ENCODE results near the gene SIGLEC15.

SIGLEC15 gene

DNA sequence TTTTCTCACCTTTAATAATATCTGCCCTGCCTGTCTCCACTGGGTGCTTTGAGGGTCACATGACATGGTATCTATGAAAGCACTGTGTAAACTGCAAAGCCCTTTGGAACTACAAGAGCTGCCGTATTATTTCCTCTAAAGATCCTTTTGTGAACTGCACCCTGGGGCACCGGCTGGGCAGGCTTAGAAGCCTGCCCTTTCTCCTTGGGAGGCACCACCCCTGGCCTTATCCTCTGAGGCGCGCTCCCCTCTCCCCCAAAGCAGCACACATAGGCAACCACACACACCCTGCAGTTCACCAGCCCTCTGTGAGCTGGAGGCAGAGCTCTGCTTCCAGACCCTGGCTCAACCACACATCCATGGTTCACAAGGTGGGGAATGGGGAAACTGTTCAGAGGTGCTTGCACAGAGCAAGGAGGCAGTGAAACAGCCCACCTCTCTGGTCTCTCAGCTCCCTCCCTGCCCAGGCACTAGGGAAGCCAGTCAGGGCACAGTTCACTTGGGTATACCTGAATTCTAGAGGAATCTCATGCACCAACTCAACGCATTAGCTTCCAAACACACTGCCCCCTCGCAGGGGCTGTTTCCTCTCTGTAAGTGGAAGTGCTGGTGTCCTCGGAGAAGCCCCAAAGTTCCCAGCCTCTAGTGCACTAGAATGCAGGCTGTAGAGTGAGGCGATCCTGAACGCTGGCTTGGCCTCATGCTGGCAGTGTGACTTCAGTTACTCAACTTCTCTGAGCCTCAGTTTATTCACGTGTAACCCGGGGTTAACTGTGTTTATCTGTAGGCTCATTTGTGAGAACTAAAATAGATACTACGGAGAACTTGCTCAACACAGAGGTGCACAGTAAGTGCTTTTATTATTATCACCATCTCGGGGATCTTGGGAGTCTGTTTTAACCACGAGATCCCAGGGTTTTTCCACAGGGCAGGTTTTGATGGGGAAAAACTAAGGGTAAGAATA lies 11.0 kb downstream of the SIGLEC15 start:
- WGBS = 61% methylated on average over 14 of the region's 14 CpGs
- Histone ChIP-seq H3K9ac (ENCODE audit: low read depth, low read length) (no peak overlapping the region), H3K4me1 (ENCODE audit: insufficient read depth, low read length) (0 out of 2 replicates have a peak, but pooled peaks cover 10% of the 10 kb centered on the region), H3K36me3 (ENCODE audit: insufficient read depth, low read length) (no peaks in the 10 kb centered on the region), H3K9me3 (ENCODE audit: insufficient read depth, low read depth, low read length) (no peaks in the 10 kb centered on the region), H3K27ac (ENCODE audit: low read depth, low read length) (no peak overlapping the region), H3K4me3 (ENCODE audit: low read length) (peak overlapping the region; percentile 53; the same call in 1 of the 2 replicates), H3K27me3 (ENCODE audit: insufficient read depth, low read length) (peaks cover 47% of the 10 kb centered on the region)

GRCh38 chr18:45837283-45838070 lies 12.0 kb downstream of the SIGLEC15 start:
- H3K36me3 ChIP-seq (ENCODE audit: insufficient read depth, low read length) = no peaks in the 10 kb centered on the region
- no peak overlapping the region for H3K27ac ChIP-seq (ENCODE audit: low read depth, low read length)
- peak overlapping the region; percentile 53 for H3K4me3 ChIP-seq (ENCODE audit: low read length)
- H3K27me3 ChIP-seq (ENCODE audit: insufficient read depth, low read length) = peaks cover 47% of the 10 kb centered on the region
- WGBS = 7% methylated on average over 84 of the region's 84 CpGs
- peak overlapping the region; percentile 28; the same call in 1 of the 2 replicates for H3K9ac ChIP-seq (ENCODE audit: low read depth, low read length)
- H3K9me3 ChIP-seq (ENCODE audit: insufficient read depth, low read depth, low read length) = no peaks in the 10 kb centered on the region
- 0 out of 2 replicates have a peak, but pooled peaks cover 10% of the 10 kb centered on the region for H3K4me1 ChIP-seq (ENCODE audit: insufficient read depth, low read length)

GRCh38 chr18:45838302-45839070 lies 13.0 kb downstream of the SIGLEC15 start:
- H3K4me3 ChIP-seq (ENCODE audit: low read length) = no peak overlapping the region
- H3K27me3 ChIP-seq (ENCODE audit: insufficient read depth, low read length) = peaks cover 47% of the 10 kb centered on the region
- 94% methylated on average over 53 of the region's 53 CpGs for WGBS
- H3K9ac ChIP-seq (ENCODE audit: low read depth, low read length) = no peak overlapping the region
- no peak overlapping the region for H3K27ac ChIP-seq (ENCODE audit: low read depth, low read length)
- H3K9me3 ChIP-seq (ENCODE audit: insufficient read depth, low read depth, low read length) = no peaks in the 10 kb centered on the region
- H3K4me1 ChIP-seq (ENCODE audit: insufficient read depth, low read length) = 0 out of 2 replicates have a peak, but pooled peaks cover 10% of the 10 kb centered on the region
- no peaks in the 10 kb centered on the region for H3K36me3 ChIP-seq (ENCODE audit: insufficient read depth, low read length)

DNA sequence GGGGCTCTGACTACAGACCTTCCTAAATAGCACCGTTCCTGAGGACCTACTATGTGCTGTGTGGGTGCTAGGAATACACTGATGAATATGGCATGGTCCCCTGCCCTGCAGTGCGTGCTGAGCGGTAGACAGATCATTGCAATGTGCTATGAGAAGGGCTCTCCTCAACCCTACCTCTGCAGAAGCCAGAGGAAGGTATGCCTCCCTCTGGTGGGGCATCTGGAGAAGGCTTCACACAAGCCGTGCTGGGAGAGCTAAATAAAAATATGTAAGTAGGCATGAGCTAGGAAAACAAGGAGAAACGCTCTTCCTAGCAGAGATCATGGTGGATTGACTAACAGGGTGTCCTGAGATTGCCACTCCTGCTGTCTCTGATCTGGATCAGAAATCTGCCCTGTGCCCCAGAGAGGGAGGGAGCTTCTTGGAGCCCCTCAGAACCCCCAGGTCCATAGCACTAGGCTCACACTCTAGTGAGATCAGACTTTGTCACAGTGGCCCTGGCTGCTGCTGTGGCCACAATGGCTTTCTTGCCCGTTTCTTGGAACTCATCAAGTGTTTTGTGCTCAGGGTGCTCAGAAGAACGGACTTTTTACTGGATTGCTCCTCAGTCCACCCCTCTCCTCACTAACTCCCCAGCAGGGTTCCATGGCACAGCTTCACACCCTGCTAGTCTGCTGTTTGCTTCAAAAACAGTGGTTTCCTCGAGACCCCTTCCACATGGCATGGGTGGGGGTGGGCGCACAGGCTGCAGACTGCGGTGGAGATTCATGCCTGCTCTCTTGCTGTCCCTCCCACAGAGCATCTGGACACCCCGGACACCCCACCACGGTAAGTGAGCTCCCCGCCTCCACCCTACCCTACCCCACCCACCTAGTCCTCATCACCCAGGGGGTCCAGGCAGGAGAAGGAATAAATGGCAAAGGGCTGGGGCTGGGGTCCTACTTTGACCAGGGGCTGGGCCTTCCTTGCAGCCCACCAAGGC lies 14.2 kb downstream of the SIGLEC15 start:
- Histone ChIP-seq H3K4me3 (ENCODE audit: low read length) (no peak overlapping the region), H3K36me3 (ENCODE audit: insufficient read depth, low read length) (no peaks in the 10 kb centered on the region), H3K4me1 (ENCODE audit: insufficient read depth, low read length) (0 out of 2 replicates have a peak, but pooled peaks cover 10% of the 10 kb centered on the region), H3K9me3 (ENCODE audit: insufficient read depth, low read depth, low read length) (no peaks in the 10 kb centered on the region), H3K9ac (ENCODE audit: low read depth, low read length) (no peak overlapping the region), H3K27me3 (ENCODE audit: insufficient read depth, low read length) (peaks cover 47% of the 10 kb centered on the region), H3K27ac (ENCODE audit: low read depth, low read length) (no peak overlapping the region)
- WGBS = 83% methylated on average over 11 of the region's 13 CpGs

DNA sequence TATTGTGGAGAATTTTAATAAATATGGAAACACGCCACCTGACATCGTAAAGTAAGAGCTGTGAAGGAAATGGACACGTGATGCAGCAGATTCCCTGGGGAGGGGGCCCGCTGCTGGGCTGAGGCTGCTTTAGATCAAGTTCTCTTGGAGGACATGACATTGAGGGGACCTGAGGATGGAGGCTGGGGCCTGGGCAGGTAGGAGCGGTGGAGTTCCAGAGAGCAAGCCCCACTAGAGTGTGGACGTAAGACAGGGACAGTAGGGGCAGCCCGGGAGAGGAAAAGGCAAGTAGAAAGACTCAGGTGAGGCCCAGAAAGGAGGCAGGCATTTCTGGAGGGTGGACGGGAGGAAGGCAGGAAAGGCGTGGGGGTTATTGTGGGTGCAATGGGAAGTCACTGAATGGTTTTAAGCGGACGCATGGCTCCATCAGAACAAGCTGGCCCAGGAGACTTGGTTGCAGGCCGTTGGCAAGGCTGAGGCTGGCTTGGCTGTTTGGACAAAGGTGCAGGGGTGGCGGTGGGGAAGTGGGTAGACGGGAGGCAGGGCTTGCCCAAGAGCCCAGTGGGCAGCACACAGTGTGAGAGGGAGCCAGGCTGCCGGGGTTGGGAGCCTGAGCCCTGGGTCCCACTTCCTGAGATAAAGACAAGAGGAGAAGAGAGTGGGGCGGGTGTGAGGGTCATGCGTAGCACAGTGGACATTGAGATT lies 15.7 kb downstream of the SIGLEC15 start:
- 86% methylated on average over 17 of the region's 17 CpGs for whole genome bisulfite sequencing

DNA sequence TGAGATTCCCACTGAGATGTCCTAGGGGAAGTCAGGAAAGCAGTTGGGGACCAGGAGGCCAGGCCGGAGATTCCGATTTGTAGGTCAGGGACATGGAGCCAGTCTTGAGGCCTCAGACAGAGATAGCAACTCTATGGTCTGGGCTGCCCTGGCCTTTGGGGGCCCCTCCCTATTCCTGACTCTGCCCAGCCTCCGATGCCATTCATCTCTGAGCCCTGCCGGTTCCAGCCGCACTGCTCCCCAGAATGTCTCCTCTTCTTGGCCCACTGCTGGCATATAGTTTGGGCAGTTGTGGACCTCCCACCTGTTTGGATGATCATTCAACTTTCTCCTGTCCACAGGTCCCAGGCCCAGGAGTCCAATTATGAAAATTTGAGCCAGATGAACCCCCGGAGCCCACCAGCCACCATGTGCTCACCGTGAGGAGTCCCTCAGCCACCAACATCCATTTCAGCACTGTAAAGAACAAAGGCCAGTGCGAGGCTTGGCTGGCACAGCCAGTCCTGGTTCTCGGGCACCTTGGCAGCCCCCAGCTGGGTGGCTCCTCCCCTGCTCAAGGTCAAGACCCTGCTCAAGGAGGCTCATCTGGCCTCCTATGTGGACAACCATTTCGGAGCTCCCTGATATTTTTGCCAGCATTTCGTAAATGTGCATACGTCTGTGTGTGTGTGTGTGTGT lies 16.4 kb downstream of the SIGLEC15 start:
- WGBS = 94% methylated on average over 12 of the region's 12 CpGs
- no peak overlapping the region for H3K27ac ChIP-seq (ENCODE audit: low read depth, low read length)

More for the DNA sequence above, 15.7 kb downstream of the SIGLEC15 start:
- no peak overlapping the region for H3K4me3 ChIP-seq (ENCODE audit: low read length)
- no peak overlapping the region for H3K27ac ChIP-seq (ENCODE audit: low read depth, low read length)
- H3K4me1 ChIP-seq (ENCODE audit: insufficient read depth, low read length) = 0 out of 2 replicates have a peak, but pooled peaks cover 10% of the 10 kb centered on the region
- no peaks in the 10 kb centered on the region for H3K9me3 ChIP-seq (ENCODE audit: insufficient read depth, low read depth, low read length)
- peaks cover 34% of the 10 kb centered on the region for H3K27me3 ChIP-seq (ENCODE audit: insufficient read depth, low read length)
- no peak overlapping the region for H3K9ac ChIP-seq (ENCODE audit: low read depth, low read length)
- no peaks in the 10 kb centered on the region for H3K36me3 ChIP-seq (ENCODE audit: insufficient read depth, low read length)

DNA sequence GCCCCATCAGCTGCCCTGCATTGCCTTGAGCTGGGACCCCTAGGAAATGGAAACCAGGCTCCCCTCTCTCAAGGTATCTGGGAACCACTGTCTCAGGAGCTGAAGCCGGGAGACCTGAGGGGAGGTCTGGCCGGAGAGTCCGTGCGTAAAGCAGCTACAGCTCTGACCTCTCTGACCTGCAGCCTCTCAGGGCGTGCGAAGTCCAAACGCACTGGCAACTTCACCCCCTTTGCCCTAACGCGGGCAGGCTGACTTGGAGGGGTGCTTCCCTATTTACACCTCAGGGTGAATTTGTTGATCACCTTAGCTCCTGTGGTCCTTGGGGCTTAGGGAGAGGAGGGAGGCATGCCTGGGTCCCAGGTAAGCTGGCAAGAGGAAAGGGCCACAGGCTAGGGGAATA lies 17.5 kb downstream of the SIGLEC15 start:
- H3K27me3 ChIP-seq (ENCODE audit: insufficient read depth, low read length) = peaks cover 16% of the 10 kb centered on the region
- H3K9me3 ChIP-seq (ENCODE audit: insufficient read depth, low read depth, low read length) = no peaks in the 10 kb centered on the region
- no peaks in the 10 kb centered on the region for H3K36me3 ChIP-seq (ENCODE audit: insufficient read depth, low read length)
- WGBS = 91% methylated on average over 9 of the region's 9 CpGs
- H3K9ac ChIP-seq (ENCODE audit: low read depth, low read length) = no peak overlapping the region
- no peak overlapping the region for H3K27ac ChIP-seq (ENCODE audit: low read depth, low read length)
- H3K4me3 ChIP-seq (ENCODE audit: low read length) = no peak overlapping the region
- 0 out of 2 replicates have a peak, but pooled peaks cover under 1% of the 10 kb centered on the region for H3K4me1 ChIP-seq (ENCODE audit: insufficient read depth, low read length)

More for the DNA sequence above, 16.4 kb downstream of the SIGLEC15 start:
- no peaks in the 10 kb centered on the region for H3K36me3 ChIP-seq (ENCODE audit: insufficient read depth, low read length)
- 0 out of 2 replicates have a peak, but pooled peaks cover 4% of the 10 kb centered on the region for H3K4me1 ChIP-seq (ENCODE audit: insufficient read depth, low read length)
- H3K9me3 ChIP-seq (ENCODE audit: insufficient read depth, low read depth, low read length) = no peaks in the 10 kb centered on the region
- no peak overlapping the region for H3K4me3 ChIP-seq (ENCODE audit: low read length)
- H3K27me3 ChIP-seq (ENCODE audit: insufficient read depth, low read length) = peaks cover 27% of the 10 kb centered on the region
- no peak overlapping the region for H3K9ac ChIP-seq (ENCODE audit: low read depth, low read length)

DNA sequence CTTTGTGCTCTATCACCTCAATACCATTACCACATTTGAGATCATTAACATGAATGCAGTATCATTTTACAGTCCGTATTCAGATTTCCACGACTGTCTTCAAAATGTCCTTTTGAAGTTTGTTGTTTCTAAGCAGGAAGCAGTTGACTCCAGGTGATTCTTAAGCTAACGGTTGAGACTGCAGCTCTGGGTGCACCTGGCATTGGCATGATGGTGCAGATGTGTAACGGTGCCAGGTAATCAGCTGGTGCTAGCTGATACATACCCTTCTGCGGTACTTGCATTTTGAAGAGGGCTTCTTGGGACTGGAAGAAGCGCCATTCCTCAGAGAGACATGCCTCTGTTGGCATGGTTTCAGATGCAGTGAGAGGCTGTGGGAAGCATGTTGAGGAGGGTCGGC lies 19.5 kb downstream of the SIGLEC15 start:
- H3K36me3 ChIP-seq (ENCODE audit: insufficient read depth, low read length) = no peaks in the 10 kb centered on the region; the same call in 1 of the 2 replicates
- no peak overlapping the region for H3K27ac ChIP-seq (ENCODE audit: low read depth, low read length)
- no peaks in the 10 kb centered on the region for H3K27me3 ChIP-seq (ENCODE audit: insufficient read depth, low read length)
- no peak overlapping the region for H3K9ac ChIP-seq (ENCODE audit: low read depth, low read length)
- H3K4me1 ChIP-seq (ENCODE audit: insufficient read depth, low read length) = no peaks in the 10 kb centered on the region
- H3K4me3 ChIP-seq (ENCODE audit: low read length) = no peak overlapping the region
- WGBS = 96% methylated on average over 7 of the region's 7 CpGs
- H3K9me3 ChIP-seq (ENCODE audit: insufficient read depth, low read depth, low read length) = no peaks in the 10 kb centered on the region

DNA sequence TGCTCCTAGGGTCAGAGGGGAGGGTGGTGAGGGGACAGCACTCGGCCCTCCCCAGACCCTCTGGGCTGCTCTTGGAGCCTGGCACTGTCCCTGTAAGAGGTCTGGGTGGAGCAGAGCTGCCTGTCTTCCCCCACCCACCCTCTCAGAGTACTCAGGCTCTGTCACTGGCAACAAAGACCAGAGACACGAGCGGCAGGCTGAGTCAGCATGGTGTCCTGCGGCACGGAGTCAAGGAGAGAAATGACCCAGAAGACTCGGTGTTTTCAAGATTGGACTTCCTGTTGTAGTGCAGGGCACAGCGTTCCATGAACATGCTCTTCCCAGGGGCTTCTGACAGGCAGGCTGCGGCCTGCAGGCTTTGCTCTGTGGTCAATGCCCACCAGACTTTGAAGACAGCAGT lies 19.9 kb downstream of the SIGLEC15 start:
- Histone ChIP-seq H3K9ac (ENCODE audit: low read depth, low read length) (no peak overlapping the region), H3K27ac (ENCODE audit: low read depth, low read length) (no peak overlapping the region), H3K9me3 (ENCODE audit: insufficient read depth, low read depth, low read length) (no peaks in the 10 kb centered on the region), H3K4me3 (ENCODE audit: low read length) (no peak overlapping the region), H3K36me3 (ENCODE audit: insufficient read depth, low read length) (no peaks in the 10 kb centered on the region; the same call in 1 of the 2 replicates), H3K4me1 (ENCODE audit: insufficient read depth, low read length) (no peaks in the 10 kb centered on the region), H3K27me3 (ENCODE audit: insufficient read depth, low read length) (no peaks in the 10 kb centered on the region)
- 88% methylated on average over 8 of the region's 8 CpGs for WGBS

All from HUES64 (cell line).